SK-N-MC (cell line): ENCODE measurements around the gene CMPK1.

Source experiments
- EZH2 ChIP-seq: fragments of 200-600 bp; sonication (generic); IDR thresholded peaks from one replicate; pipeline ENCODE4 v1.6.1; 2017; ENCODE audit warnings: antibody characterized with exemption
- POLR2AphosphoS5 ChIP-seq: IDR thresholded peaks from 2 replicates; pipeline ENCODE4 v1.6.1; 2012; ENCODE audit warnings: mild to moderate bottlenecking, low read depth, low read length, borderline replicate concordance

DNA sequence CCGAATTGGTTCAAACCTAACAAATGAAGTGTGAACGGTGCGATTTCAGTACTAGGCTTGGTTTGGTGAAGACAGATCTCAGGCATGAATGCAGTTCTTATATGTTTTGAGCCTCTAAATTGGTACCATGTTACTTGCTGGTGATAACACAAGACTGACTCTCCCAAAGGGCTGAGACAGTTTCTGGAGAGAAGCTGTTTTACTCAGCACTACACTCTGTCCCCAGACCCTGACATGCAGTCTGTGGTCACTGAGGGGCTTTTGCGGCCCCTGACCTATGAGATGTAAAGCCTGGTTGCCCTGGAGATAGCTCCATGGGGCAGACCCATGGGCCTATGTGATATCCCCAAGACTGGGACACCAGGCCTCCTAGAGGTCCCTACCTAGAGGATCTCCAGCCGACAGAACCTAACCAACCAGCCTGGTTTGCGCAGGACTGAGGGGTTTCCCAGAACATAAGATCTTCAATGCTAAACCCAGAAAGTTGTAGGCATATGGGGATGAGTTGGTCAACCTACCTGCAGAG is 63.1 kb downstream of the CMPK1 start:
- TF ChIP-seq POLR2AphosphoS5: no peak
- no peak for TF ChIP-seq EZH2
